Left colon (tissue), 2 donors: ENCODE results near the gene COX19. TPM values are rescaled to one million over a fixed set of nuclear protein-coding genes. Genes with fewer than 3 reads are reported as not detected.

Experiments
- ATAC-seq: fragments of 200-7000 bp; cut with Tn5 transposase; one replicate; pipeline ENCODE4 v1.9.1; 2020; ENCODE audit warnings: mild to moderate bottlenecking, moderate library complexity
- DNase-seq, 2 donors: peaks; one replicate each; pipeline ENCODE4 v3.0.0-alpha.2; 2020
- intact Hi-C, 2 donors: fragments of 100-400 bp; cut with DNase I in 1 of 2; cut with micrococcal nuclease in 1 of 2; formaldehyde crosslinking; loops; one replicate each; pipeline versions ENCODE4 v1.11.2 to v1.14.0; 2022; cut with DNase I, micrococcal nuclease
- long read RNA-seq: library from polyadenylated mRNA; unstranded; transcript quantifications from one replicate; pipeline ENCODE4 v2.0.0, GENCODE V29; 2021
- total RNA-seq, 2 donors: library from RNA; stranded (reverse); fragmentation: NEBNext Ultra II Directional; extraction: Animal tissue kit (Norgen Biotek cat#: 25700); gene quantifications; one replicate each; pipeline ENCODE4 v1.2.1, GENCODE V29; 2021
- donor health status: DM: no; HTN: no; CAD: no.
- donor health status: DM: yes; HTN: yes; CAD: no.

COX19 gene, protein sequence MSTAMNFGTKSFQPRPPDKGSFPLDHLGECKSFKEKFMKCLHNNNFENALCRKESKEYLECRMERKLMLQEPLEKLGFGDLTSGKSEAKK
- total RNA-seq: 10 to 100 TPM; 13.5 to 15.2 TPM
- long read RNA-seq, transcript COX19-201 (3 exons, 3,666 nt): major isoform, 8 of 25 reads
- long read RNA-seq, partial matches to known transcripts: 0 of 25 reads
- long read RNA-seq, other reads (novel, unspliced or antisense): 17 of 25 reads

- DNase-seq (peak; percentile 88 to 91), ATAC-seq (peak; percentile 72)
- intact Hi-C loops: no loop called here
These were observed at the start of gene COX19 for GRCh38 chr7:974820-975681. COX19 (minus strand) TSS chr7:975549; CDS start chr7:975509, 40 bp downstream.

DNA sequence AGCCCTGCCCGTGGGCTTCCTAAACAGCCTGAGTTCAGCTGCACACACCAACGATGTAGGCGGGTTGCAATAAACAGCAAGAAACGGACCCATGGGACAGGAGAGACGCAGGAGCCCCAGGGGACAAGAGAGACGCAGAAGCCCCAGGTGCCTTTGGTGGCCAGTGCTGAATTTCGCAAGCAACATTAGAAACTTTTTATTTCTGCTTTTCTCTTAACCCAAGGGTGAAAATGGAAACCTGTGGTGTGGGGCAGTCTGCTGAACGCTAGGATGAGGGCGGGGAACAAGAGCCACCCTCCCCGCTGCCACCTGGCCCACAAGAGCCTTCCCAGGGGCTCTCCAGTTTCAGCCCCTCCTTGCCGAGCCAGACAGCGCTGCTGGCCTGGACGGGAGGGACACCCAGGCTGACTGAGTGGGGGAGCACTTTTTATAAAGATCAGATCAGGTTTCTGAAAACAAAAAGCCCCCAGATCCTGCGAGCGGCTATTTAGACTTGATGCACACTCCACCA is 49.0 kb upstream of the COX19 start:
- intact Hi-C loops: no loop called here
- DNase-seq (no peak), ATAC-seq (no peak)

DNA sequence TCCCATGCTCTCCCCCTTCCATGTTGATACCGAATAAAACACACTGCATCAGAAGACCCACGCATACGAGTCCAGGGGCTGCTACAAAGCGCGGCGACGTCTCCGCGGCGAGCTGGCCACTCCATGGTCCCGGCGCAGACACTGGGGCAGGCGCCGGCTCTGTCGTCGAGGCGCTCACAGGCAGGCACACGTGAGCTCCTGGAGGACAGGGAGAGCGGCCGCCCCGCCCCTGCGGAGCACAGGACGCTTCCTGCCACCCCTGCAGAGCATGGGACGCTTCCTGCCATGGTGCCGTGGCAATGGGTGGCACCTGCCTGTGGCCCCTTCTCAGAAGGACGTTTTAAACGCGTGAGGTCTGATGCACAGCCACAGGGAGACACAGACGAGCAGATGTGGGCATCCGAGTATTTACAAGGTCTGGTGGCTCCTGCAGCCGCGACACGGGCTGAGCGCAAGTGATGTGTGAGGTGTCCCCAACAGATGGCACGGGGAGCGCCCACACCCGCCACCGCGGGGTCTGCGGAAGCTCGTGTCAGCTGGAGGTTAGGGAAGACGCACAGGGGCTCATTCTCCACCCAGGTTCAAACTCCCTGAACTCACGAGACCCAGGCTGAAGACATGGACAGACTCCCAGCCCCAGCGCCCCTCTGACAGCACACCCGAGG is 47.6 kb upstream of the COX19 start:
- no peak for ATAC-seq
- DNase-seq: no peak
- intact Hi-C loops: no loop called here

DNA sequence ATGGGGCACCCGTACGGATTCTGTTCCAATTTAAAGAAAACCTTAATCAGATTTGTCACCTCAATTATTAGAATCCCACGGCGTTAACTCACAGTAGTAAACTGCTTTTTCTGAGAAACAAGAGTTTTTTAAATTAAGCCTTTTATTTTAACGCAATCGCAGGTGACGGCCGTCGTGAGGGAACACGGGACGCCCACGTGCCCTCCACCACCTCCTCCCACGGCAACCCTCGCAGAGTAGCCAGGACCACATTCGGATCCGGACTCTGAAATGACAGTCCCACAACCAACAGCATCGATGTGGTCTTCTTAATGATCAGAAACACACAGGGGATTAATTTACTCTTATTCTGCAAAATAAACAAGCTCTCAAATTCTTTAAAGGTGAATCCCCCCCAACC is 47.0 kb upstream of the COX19 start:
- intact Hi-C loops: no loop called here
- ATAC-seq (no peak), DNase-seq (no peak)

- ATAC-seq: no peak
- no peak for DNase-seq
- intact Hi-C loops: no loop called here
These were observed 46.6 kb upstream of the COX19 start for GRCh38 chr7:1021931-1022330.

DNA sequence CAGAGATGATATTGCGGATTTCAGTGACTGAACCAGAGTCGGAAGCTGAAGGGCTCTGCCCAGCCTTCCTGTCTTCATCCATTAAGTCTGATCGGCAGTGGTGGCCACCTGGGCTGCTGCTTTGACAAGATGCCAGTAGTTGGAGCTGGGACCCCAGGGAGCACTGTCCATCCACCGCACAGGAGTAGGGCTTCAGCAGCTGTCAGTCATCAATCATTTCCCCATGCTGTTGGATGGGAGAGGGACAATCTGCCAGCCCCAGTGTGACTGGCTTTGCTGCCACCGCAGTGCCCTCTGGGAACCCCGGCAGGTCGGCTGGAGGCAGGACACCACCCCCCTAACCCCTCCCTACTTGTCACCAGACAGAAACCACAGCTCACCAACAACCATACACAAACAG is 46.0 kb upstream of the COX19 start:
- DNase-seq: no peak
- ATAC-seq: no peak
- intact Hi-C loops: no loop called here

DNA sequence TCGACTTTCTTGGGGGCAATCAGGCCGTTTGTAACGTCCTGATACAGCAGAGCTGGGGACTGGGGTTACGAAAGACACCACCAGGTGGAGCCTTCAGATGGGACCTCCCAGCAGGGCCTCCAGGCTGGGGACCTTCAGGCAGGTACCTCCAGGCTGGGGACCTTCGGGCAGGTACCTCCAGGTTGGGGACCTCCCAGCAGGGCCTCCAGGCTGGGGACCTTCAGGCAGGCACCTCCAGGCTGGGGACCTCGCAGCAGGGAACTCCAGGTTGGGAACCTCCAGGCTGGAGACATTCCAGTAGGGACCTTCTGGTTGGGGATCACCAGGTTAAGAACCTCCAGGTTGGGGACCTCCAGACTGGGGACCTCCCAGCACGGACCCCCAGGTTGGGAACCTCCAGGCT is 45.5 kb upstream of the COX19 start:
- DNase-seq (no peak), ATAC-seq (peak; percentile 29)
- intact Hi-C loops: no loop called here

DNA sequence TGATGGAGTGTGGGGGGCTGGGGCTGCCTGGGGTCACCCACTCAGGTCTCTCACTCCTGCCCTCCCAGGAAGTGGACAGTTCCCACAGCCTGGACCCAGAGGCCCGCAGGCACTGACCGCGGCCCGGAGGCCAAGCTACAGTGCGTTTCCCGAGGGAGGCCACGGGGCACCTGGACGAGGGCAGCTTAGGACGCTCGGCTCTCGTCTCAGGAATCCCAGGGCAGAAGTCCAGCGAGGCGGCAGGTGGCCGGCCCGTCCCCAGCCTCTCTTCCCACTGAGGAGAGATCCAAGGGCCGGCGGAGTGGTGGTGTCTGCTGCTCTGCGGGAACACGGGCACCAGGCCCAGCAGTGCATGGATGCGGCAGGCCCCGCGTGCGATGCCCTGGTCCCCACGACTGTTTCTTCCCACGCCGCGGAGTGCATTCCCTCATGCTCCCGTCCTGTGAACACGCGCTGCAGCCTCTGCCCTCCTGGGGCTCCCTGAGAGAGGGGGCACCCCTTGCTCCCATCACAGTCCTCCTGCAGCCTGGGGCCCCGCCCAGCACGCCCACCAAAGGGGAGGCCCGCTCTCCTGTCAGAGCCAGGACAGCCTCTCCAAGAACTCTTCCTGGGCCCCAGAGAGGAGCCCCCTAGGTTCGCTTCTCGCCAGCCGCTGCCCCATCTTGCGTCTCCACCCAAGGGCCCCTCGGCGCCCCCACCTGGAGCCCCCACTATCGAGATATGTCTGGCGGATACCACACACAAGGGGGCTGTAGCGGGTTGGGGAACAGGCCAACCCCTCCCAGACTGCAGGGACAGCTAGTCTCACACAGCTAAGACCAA is 44.7 kb upstream of the COX19 start:
- DNase-seq: no peak
- intact Hi-C loops: no loop called here
- ATAC-seq: no peak

DNA sequence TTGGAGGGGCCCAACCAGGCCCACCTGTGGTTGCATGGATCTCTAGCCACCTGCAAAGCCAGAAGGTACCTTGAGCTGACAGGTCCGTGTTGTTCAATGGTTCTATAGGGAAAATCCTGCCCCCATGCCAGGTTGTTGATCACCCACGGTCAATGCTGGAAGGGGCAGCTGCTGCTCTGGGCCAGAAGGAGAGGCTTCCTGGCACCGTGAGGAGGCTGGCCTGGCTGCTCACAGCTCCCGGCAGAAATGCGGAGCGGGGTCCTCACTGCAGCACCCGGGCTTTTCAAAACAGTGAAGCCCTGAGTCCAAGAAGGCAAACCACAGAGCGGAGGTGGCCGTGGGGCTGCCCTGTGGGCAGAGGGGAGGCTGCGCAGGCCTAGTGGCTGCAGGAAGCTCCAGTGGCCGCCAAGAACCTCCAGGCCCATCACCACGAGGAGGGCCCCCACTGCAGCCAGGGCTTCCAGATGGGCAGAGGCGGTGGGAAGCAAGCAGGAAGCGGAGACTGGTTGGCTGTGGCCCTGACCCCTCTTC is 44.0 kb upstream of the COX19 start:
- no peak for ATAC-seq

GRCh38 chr7:1018334-1018695 is 43.0 kb upstream of the COX19 start:
- ATAC-seq (no peak), DNase-seq (no peak)
- intact Hi-C loops: no loop called here

More for the DNA sequence above, 44.0 kb upstream of the COX19 start:
- no peak for DNase-seq
- intact Hi-C loops: no loop called here

GRCh38 chr7:1017586-1018333 is 42.4 kb upstream of the COX19 start:
- intact Hi-C loops: no loop called here
- no peak for ATAC-seq
- DNase-seq: no peak

GRCh38 chr7:1016577-1017531 is 41.5 kb upstream of the COX19 start:
- DNase-seq: no peak
- no peak for ATAC-seq
- intact Hi-C loops: no loop called here

- intact Hi-C loops: no loop called here
- DNase-seq (no peak), ATAC-seq (no peak)
These were observed 40.1 kb upstream of the COX19 start for GRCh38 chr7:1015196-1016121.

- ATAC-seq (no peak), DNase-seq (no peak)
- intact Hi-C loops: no loop called here
These were observed 39.3 kb upstream of the COX19 start for GRCh38 chr7:1014681-1015080.

- intact Hi-C loops: no loop called here
- DNase-seq (no peak), ATAC-seq (no peak)
These were observed 38.2 kb upstream of the COX19 start for GRCh38 chr7:1013581-1013980.

- intact Hi-C loops: no loop called here
- DNase-seq (no peak), ATAC-seq (no peak)
These were observed 37.4 kb upstream of the COX19 start for GRCh38 chr7:1012716-1013095.
